ENCODE results near the gene GALNT6.

- TF ChIP-seq CTCF (IDR thresholded peaks at IDR 0.05 in 8 of 11, conservative IDR thresholded peaks at IDR 0.05 in 3 of 11) (no peak), POLR2AphosphoS5 (IDR thresholded peaks at IDR 0.05) (peak in 1 of 3 donors; percentile 82), POLR2A (IDR thresholded peaks at IDR 0.05) (no peak)
These were observed 72.2 kb downstream of the GALNT6 start for GRCh38 chr12:51318846-51319599.
